ENCODE measurements around the gene DAPK1.

GRCh38 chr9:87605676-87606075 lies 108.0 kb downstream of the DAPK1 start:
- TF ChIP-seq CTCF (IDR thresholded peaks at IDR 0.05) (no peak), POLR2A (IDR thresholded peaks at IDR 0.05) (no peak)

Measured in testis (tissue), 2 donors.